ENCODE measurements around the gene TDO2.

GRCh38 chr4:155891058-155891457 lies 12.4 kb upstream of the TDO2 start:
- TF ChIP-seq CTCF (IDR thresholded peaks at IDR 0.05; ENCODE audit: insufficient read depth, low read length) (no peak), REST (IDR thresholded peaks at IDR 0.05; ENCODE audit: insufficient replicate concordance, low read depth) (no peak), GABPA (IDR thresholded peaks at IDR 0.05; ENCODE audit: low read depth) (no peak), POLR2AphosphoS5 (IDR thresholded peaks at IDR 0.05; ENCODE audit: low read depth) (no peak), SPI1 (IDR thresholded peaks at IDR 0.05; ENCODE audit: borderline replicate concordance, low read depth) (no peak)

All from HL-60 (cell line).